ENCODE data around the gene HEATR3.

Gene HEATR3

GRCh38 chr16:50065624-50066481, at the start of gene HEATR3:
Gene HEATR3 (plus strand): TSS chr16:50065970. CDS start chr16:50066132, 162 bp downstream.
- peak; percentile 41 to 89 for DNase-seq

DNA sequence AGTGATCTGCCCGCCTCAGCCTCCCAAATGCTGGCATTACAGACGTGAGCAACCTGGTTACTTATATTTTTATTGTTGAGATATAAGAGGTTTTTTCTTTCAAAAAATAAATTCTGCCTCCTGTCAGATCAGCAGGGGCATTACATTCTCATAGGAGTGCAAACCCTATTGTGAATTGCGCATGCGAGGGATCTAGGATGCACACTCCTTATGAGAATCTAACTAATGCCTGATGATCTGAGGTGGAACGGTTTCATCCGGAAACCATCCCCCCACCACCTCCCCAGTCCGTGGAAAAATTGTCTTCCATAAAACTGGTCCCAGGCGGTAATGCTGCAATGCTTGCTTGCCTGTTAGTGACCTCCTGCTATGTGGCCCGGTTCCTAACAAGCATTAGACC, 48.2 kb upstream of the HEATR3 start:
- DNase-seq = no peak

GRCh38 chr16:50021544-50021943, 44.2 kb upstream of the HEATR3 start:
- DNase-seq = no peak

DNA sequence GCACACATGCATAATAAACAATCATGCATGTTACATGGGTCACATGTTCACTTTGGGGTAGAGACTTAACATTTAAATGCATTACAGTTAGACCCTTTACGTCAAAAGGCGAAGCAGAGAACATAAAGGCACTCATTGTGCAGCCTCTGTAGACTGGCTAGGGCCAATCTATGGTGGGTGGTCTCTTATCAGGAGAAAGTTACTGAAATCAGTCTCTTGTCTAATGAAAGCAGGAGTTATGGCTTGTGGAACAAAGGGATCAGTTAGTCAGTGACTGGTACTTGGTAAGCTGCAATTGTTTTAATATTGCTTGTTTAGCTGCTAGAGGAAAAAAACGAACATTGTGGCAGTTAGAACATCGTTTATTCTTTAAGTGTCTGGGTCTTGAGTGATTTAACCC, 42.1 kb upstream of the HEATR3 start:
- DNase-seq = no peak

GRCh38 chr16:50024207-50024606, 41.6 kb upstream of the HEATR3 start:
- no peak for DNase-seq

DNA sequence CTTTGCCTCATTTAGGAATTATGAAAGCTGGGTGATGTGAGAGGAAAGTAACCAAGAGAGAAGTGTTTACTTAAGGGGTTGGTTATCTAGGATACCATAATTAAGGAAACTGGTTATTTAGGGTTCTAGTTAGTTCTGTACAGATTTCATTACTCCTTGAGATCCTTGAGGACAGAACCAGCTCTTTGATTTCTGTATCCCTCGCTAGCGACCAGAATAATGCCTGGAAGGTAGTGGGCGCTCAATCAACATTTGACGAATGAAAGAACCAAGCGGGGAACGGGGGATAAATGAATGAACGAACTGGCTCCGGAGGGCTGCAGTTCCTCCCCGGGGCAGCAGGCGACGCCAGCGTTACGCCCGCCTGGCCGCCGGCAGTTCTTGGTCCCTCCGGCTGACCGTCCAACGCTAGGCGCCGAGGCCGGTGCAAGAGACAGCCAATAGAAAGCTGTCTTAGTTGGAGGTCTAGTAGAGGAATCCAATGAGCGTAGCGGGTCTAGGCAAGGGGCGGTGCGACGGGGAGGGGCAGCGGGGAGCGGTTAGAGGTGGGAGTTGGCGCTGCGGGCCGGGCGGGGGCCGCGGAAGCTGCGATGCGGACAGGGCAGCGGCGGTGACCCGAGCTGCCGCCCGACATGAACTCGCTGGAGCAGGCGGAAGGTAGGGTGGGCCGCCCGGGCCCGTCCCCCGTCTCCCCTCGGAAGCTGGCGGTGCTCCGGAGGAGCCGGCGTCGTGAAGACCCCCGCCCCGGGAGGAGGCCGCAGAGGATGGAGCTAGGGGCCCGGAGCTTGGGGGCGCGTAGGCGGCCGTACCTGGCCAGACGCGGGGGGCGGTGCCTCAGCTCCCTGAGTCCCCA, 40.9 kb upstream of the HEATR3 start, which contains the start of gene CNEP1R1:
Gene CNEP1R1 (plus strand): TSS at position 542 of the 853 bp plus-strand sequence. CDS start 91 bp downstream, at position 633.
- peak; percentile 75 to 92 for DNase-seq

DNA sequence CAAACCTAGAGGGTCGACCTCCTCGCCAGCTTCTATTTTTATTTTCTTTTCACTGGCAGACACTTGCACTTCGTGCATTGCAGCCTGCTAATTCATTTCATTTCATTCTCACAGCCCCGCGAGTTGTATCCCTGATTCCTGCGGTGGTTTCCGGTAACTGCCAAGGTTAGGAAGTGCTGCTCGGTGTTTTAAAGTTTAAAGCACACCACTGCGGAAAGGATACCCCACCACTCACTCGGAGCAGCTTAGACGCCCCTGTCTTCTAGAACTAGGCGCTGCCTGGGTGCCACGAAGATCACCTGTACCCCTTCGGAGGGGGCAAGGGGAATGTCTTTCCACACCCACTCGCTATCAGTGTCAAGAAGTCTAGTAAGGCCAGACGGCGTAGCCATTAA, 40.2 kb upstream of the HEATR3 start:
- DNase-seq = no peak

- DNase-seq = no peak
Measured at GRCh38 chr16:50027829-50028228, 37.9 kb upstream of the HEATR3 start.

DNA sequence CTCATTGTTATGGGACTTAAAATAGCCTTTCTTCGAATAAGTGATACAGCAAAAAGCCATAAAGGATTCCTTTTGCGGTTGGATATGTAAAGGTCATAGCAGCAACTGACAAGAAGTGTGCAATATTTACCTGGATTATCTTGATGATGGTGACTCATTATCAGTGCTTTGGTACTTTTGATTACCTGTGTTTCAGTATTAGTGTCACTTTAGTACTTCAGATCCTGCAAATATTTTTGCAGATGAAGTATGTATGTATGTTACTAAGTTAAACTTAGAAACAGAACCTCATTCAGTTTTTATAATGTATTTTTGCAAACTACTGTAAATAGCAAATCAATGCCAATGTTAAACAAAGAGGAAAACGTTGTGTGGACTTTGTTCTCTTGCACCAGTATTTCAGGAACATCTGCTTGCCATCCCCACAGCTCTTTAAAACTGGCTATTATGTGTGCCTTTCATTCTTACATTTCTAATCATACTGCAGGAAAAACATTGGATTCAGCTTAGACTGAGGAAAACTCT, 30.2 kb upstream of the HEATR3 start:
- DNase-seq = no peak

DNA sequence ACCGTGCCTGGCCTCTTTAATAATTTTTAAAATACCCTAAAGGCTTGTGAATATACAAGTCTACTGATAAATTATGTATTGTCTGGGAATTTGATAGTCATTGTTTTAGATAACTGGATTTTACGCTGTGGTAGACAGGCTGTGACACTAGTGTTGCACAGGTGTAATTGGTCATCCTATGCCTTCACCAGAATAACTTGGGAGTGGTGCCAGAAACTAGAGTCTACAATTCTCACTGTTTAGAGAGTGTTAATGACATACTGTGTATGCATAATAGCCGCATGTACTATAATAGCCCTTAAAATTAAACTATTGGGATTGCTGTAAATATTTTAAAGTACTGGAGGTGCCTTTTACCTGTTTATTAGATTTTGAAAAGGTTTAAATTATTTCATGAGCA, 29.3 kb upstream of the HEATR3 start:
- DNase-seq = no peak

DNA sequence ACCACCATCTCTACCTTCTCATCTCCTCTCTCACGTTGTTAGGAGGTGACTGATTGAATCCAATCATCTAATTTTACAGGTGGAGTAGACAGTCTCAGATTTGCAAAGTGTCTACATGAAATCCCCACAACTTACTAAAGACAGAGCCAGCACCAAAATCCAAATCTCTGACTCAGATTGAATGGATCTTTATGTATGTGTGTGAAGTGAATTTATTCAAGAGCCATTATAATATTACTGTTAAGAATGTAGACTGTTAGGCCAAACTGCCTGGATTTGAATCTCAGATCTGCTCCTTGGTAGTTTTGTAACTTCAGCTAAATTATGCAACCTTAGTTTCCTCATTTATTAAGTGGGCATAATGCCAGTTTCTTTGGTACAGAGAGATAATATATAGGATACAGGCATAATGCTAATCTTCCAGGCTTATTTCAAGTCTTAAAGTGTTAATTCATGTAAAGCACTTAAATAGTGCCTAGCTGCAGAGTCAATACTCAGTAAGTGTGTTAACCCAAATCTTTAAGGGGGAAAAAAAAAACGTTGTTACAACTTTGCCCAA, 28.0 kb upstream of the HEATR3 start:
- no peak for DNase-seq

GRCh38 chr16:50038286-50038685, 27.5 kb upstream of the HEATR3 start:
- DNase-seq = no peak

GRCh38 chr16:50038756-50039529, 26.8 kb upstream of the HEATR3 start:
- no peak for DNase-seq

GRCh38 chr16:50040018-50040417, 25.8 kb upstream of the HEATR3 start:
- DNase-seq = no peak

DNA sequence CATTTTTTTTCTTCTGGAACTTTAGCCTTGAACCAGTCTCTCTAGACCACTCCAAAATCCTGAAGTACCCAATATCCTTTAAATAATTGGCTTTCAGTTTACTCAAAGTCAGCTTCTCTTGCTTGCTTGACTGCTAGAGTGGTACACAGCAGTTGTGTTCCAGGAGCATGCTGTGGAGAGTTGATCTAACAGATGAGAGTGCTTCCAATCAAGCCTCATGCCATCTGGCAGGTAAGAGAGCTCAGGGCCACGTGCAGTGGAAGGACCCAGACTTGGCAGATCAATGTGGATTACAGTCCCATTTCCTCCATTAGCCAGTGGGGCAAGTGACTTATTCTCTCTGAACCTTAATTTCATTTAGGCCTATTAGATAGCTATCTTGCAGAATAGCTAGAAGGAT, 25.1 kb upstream of the HEATR3 start:
- DNase-seq = no peak

- no peak for DNase-seq
Measured at GRCh38 chr16:50043358-50043757, 22.4 kb upstream of the HEATR3 start.

- DNase-seq = no peak
Measured at GRCh38 chr16:50045412-50045811, 20.4 kb upstream of the HEATR3 start.

GRCh38 chr16:50046853-50047252, 18.9 kb upstream of the HEATR3 start:
- DNase-seq = no peak

- no peak for DNase-seq
Measured at GRCh38 chr16:50047864-50048263, 17.9 kb upstream of the HEATR3 start.

- DNase-seq = no peak
Measured at GRCh38 chr16:50050802-50051201, 15.0 kb upstream of the HEATR3 start.

GRCh38 chr16:50056226-50056625, 9.5 kb upstream of the HEATR3 start:
- no peak for DNase-seq

DNA sequence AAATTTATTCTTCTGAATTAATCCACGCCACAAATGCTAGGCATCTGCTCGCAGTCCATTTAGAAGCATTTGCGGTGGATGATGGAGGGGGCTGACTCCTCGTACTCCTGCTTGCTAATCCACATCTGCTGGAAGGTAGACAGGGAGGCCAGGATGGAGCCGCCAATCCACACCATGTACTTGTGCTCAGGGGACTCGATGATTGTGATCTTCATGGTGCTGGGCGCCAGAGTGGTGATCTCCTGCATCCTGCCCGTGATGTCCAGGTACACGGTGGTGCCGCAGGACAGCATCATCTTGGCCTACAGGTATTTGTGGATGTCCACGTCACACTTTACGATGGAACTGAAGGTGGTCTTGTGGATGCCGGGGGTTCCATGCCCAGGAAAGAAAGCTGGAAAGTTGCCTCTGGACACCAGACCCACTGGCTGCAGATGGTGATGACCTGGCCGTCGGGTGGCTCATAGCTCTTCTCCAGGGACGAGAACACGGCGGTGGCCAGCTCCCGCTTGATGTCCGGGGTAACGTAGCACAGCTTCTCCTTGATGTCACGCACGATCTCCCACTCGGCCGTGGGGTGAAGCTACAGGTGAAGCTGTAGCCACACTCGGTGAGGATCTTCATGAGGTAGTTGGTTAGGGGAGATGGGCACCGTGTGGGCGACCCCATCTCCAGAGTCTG, 7.5 kb upstream of the HEATR3 start:
- DNase-seq = no peak

Data from NCI-H446 (cell line).